ENCODE measurements around the gene LYZL2. TPM values are rescaled to one million over a fixed set of nuclear protein-coding genes. Genes with fewer than 3 reads are reported as not detected.

Gene LYZL2
- total and polyA plus RNA-seq, 2 donors (not counting 3 experiments of a cell fraction or from before 2014, with no cell fraction given): not detected

GRCh38 chr10:30573721-30574431, 55.7 kb downstream of the LYZL2 start:
- no TSS peak for BruUV-seq (replicated peaks)
- intact Hi-C loops (cut with micrococcal nuclease): no loop called here
- Histone ChIP-seq H2AFZ (ENCODE audit: low read depth, low read length) (no peak overlapping the region), H3K4me1 (ENCODE audit: control insufficient read depth, extremely low read depth, insufficient read depth, low read length) (no peaks in the 10 kb centered on the region), H3K4me2 (ENCODE audit: insufficient read depth, low read length) (no peak overlapping the region), H3K79me2 (ENCODE audit: control insufficient read depth, insufficient read depth, low read length) (no peaks in the 10 kb centered on the region), H3K9me3 (replicated peaks; ENCODE audit: control insufficient read depth, insufficient read depth, low read length) (no peaks in the 10 kb centered on the region), H3K27ac (ENCODE audit: insufficient read depth, low read depth, low read length) (no peak overlapping the region), H3K36me3 (ENCODE audit: control insufficient read depth in 2 of 2, extremely low read depth in 1 of 2, insufficient read depth in 2 of 2, low read length in 2 of 2) (no peaks in the 10 kb centered on the region), H3K4me3 (replicated peaks in 1 of 3; ENCODE audit: insufficient read depth in 1 of 3, low read depth in 1 of 3, low read length in 3 of 3) (no peak overlapping the region), H3K27me3 (ENCODE audit: control insufficient read depth in 2 of 2, insufficient read depth in 2 of 2, low read length in 2 of 2) (peaks cover 17 to 19% of the 10 kb centered on the region in 2 experiments), H3K9ac (replicated peaks; ENCODE audit: extremely low read depth, insufficient read depth, low read length) (no peak overlapping the region), H3K9me1 (replicated peaks; ENCODE audit: control insufficient read depth, extremely low read depth, insufficient read depth, low read length) (no peaks in the 10 kb centered on the region), H4K20me1 (replicated peaks; ENCODE audit: control insufficient read depth, extremely low read depth, insufficient read depth, low read length) (no peaks in the 10 kb centered on the region)
- POLR2A ChIA-PET: interaction anchor here (0.7 kb wide), 1 partner anchor 226 kb away, joined by 5 read pairs; no protein-coding TSS in a partner anchor
- FAIRE-seq: no peak
- dilution Hi-C loops (cut with MboI; ENCODE audit: extremely low pct_ligation_motif_present, low sequenced_read_pairs): no loop called here
- CTCF ChIA-PET: interaction anchor here (1.4 to 2.5 kb wide), 2 partner anchors 17 to 114 kb away, joined by 3 to 13 read pairs; no protein-coding TSS in a partner anchor
- TF ChIP-seq JUN (IDR thresholded peaks at IDR 0.05; ENCODE audit: borderline replicate concordance, insufficient read depth, insufficient read length, low read depth) (no peak), POLR2AphosphoS5 (IDR thresholded peaks at IDR 0.05; ENCODE audit: insufficient read depth, low read depth, low read length) (no peak), FOS (IDR thresholded peaks at IDR 0.05; ENCODE audit: borderline replicate concordance, insufficient read depth, low read length) (no peak), EZH2 (IDR thresholded peaks at IDR 0.05; ENCODE audit: borderline replicate concordance, low read depth, low read length, severe bottlenecking) (no peak), MYC (IDR thresholded peaks at IDR 0.05; ENCODE audit: low read depth, low read length) (no peak), MAX (IDR thresholded peaks at IDR 0.05; ENCODE audit: insufficient read depth, insufficient read length) (no peak), POLR2A (IDR thresholded peaks at IDR 0.05; ENCODE audit: low read depth, low read length) (no peak)
- DNase-seq (ENCODE audit: low read depth, low spot score): no peak

GRCh38 chr10:30565449-30565848, 64.1 kb downstream of the LYZL2 start:
- Histone ChIP-seq H3K27ac (ENCODE audit: insufficient read depth, low read depth, low read length) (no peak overlapping the region), H3K27me3 (ENCODE audit: control insufficient read depth in 2 of 2, insufficient read depth in 2 of 2, low read length in 2 of 2) (peaks cover 10 to 11% of the 10 kb centered on the region in 2 experiments), H4K20me1 (replicated peaks; ENCODE audit: control insufficient read depth, extremely low read depth, insufficient read depth, low read length) (no peaks in the 10 kb centered on the region), H3K4me1 (ENCODE audit: control insufficient read depth, extremely low read depth, insufficient read depth, low read length) (no peaks in the 10 kb centered on the region), H2AFZ (ENCODE audit: low read depth, low read length) (no peak overlapping the region), H3K9me1 (replicated peaks; ENCODE audit: control insufficient read depth, extremely low read depth, insufficient read depth, low read length) (no peaks in the 10 kb centered on the region), H3K79me2 (ENCODE audit: control insufficient read depth, insufficient read depth, low read length) (no peaks in the 10 kb centered on the region), H3K36me3 (ENCODE audit: control insufficient read depth in 2 of 2, extremely low read depth in 1 of 2, insufficient read depth in 2 of 2, low read length in 2 of 2) (no peaks in the 10 kb centered on the region), H3K9ac (replicated peaks; ENCODE audit: extremely low read depth, insufficient read depth, low read length) (no peak overlapping the region), H3K4me3 (replicated peaks in 1 of 3; ENCODE audit: insufficient read depth in 1 of 3, low read depth in 1 of 3, low read length in 3 of 3) (no peak overlapping the region), H3K4me2 (ENCODE audit: insufficient read depth, low read length) (no peak overlapping the region), H3K9me3 (replicated peaks; ENCODE audit: control insufficient read depth, insufficient read depth, low read length) (no peaks in the 10 kb centered on the region)
- BruUV-seq (replicated peaks): no TSS peak
- TF ChIP-seq POLR2A (IDR thresholded peaks at IDR 0.05; ENCODE audit: low read depth, low read length) (no peak), FOS (IDR thresholded peaks at IDR 0.05; ENCODE audit: borderline replicate concordance, insufficient read depth, low read length) (no peak)
- ChIA-PET CTCF (interaction anchor here (1.8 to 2.4 kb wide), 2 partner anchors 17 to 26 kb away, joined by 8 to 12 read pairs; no protein-coding TSS in a partner anchor), POLR2A (no interaction called here)
- dilution Hi-C loops (cut with MboI; ENCODE audit: extremely low pct_ligation_motif_present, low sequenced_read_pairs) (no loop called here), intact Hi-C loops (cut with micrococcal nuclease) (no loop called here)
- no peak for FAIRE-seq
- no peak for DNase-seq (ENCODE audit: low read depth, low spot score)
